HUDEP-2 (cell line): ENCODE data around the gene FGF18.

Experiments used
- DNase-seq, 76 experiments: peaks; one replicate each; lab custom pipeline; 2025; ENCODE audit not compliant: unreplicated experiment in 76 of 76; lab: John Stamatoyannopoulos, UW

The FGF18 gene

GRCh38 chr5:171436804-171437285 is 17.4 kb downstream of the FGF18 start:
- DNase-seq: no peak

GRCh38 chr5:171437286-171437821 is 17.9 kb downstream of the FGF18 start:
- no peak for DNase-seq

GRCh38 chr5:171438738-171439137 is 19.3 kb downstream of the FGF18 start:
- DNase-seq: no peak

- no peak for DNase-seq
Measured at GRCh38 chr5:171441246-171441791, 21.9 kb downstream of the FGF18 start.

- DNase-seq: no peak
Measured at GRCh38 chr5:171442287-171443042, 23.0 kb downstream of the FGF18 start.

- DNase-seq: no peak
Measured at GRCh38 chr5:171444582-171444981, 25.1 kb downstream of the FGF18 start.

GRCh38 chr5:171445644-171446516 is 26.4 kb downstream of the FGF18 start:
- no peak for DNase-seq

- no peak for DNase-seq
Measured at GRCh38 chr5:171447226-171447625, 27.8 kb downstream of the FGF18 start.

GRCh38 chr5:171449426-171449825 is 30.0 kb downstream of the FGF18 start:
- DNase-seq: no peak

GRCh38 chr5:171450423-171451331 is 31.2 kb downstream of the FGF18 start:
- no peak for DNase-seq

- DNase-seq: no peak
Measured at GRCh38 chr5:171451421-171451820, 32.0 kb downstream of the FGF18 start.

- DNase-seq: no peak
Measured at GRCh38 chr5:171453056-171453725, 33.7 kb downstream of the FGF18 start.

- DNase-seq: no peak
Measured at GRCh38 chr5:171453988-171454387, 34.5 kb downstream of the FGF18 start.

- DNase-seq: no peak
Measured at GRCh38 chr5:171454549-171454948, 35.1 kb downstream of the FGF18 start.

- DNase-seq: no peak
Measured at GRCh38 chr5:171455522-171455921, 36.1 kb downstream of the FGF18 start.

GRCh38 chr5:171457208-171457981 is 37.9 kb downstream of the FGF18 start:
- DNase-seq: no peak

- DNase-seq: no peak
Measured at GRCh38 chr5:171459839-171460238, 40.4 kb downstream of the FGF18 start.

- no peak for DNase-seq
Measured at GRCh38 chr5:171462136-171462927, 42.9 kb downstream of the FGF18 start.
